HG03066 (cell line): ENCODE results near the gene MAPK10.
A peak's percentile ranks its signal among the peaks of the same experiment; 100 is the strongest.
"Not testable (repeated sequence)": the region's sequence is repeated elsewhere in the genome, so short reads cannot be mapped to it uniquely, and the experiment has no call there.

Source experiments
- ATAC-seq: cut with Tn5 transposase; IDR thresholded peaks from one replicate; pipeline ENCODE4 v1.9.1; 2021; ENCODE audit warnings: low read depth; ENCODE audit not compliant: unreplicated experiment

MAPK10 gene

DNA sequence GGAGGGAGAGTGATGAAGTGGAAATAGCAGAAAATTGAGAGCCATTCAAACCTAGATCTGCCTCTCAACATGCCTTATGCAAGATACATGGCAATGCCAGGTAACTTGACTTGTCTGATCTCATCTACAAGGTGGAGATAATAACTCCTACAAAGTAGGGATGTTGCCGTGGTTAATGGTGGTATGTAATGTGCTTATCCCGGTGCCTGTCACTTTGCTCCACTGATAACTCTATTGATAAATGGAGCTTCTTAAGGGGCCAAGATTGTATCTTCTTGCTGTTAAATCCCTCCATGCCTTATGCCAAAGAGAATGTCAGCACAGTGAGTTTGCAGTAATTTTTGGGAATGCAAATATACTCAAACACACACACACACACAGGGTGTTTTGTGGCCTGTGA lies 355.8 kb downstream of the MAPK10 start:
- no peak for ATAC-seq

GRCh38 chr4:86001591-86001990 lies 358.3 kb downstream of the MAPK10 start:
- ATAC-seq: no peak

DNA sequence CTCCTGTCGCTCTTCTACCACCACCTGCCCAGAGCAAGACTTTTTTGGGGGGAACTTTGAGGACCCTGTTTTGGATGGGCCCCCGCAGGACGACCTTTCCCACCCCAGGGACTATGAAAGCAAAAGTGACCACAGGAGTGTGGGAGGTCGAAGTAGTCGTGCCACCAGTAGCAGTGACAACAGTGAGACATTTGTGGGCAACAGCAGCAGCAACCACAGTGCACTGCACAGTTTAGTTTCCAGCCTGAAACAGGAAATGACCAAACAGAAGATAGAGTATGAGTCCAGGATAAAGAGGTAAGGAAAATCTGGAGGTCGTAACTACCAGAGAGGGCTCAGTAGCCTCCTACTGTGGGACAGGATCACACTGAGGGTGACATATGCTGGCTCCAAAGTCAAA lies 364.5 kb downstream of the MAPK10 start:
- ATAC-seq: peak; percentile 81

DNA sequence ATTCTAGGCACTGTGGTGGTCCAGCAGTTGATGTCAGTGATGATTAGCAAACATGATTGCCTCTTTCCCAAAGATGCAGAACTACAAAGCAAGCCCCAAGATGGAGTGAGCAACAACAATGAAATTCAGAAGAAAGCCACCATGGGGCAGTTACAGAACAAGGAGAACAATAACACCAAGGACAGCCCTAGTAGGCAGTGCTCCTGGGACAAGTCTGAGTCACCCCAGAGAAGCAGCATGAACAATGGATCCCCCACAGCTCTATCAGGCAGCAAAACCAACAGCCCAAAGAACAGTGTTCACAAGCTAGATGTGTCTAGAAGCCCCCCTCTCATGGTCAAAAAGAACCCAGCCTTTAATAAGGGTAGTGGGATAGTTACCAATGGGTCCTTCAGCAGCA lies 365.3 kb downstream of the MAPK10 start:
- no peak for ATAC-seq

- ATAC-seq: no peak
Observed at GRCh38 chr4:85993641-85994040, 366.2 kb downstream of the MAPK10 start.

DNA sequence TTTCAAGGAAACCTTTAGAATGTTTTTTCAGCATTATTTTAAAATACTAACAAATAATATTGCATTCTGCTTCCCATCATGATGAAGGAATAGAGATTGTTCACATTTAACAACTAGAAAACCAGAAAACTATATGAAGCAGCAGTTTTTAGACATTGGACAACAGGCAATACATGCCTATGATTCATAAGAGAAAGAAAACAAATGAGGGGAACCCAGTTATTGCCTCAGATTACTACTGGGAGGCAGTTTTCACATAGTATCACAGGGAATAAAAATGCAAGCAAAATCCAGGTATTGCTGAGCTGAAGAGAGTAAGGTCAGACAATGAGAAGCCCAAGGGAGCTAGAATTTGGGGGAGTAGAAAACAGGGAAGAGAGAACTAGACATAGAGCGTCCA lies 373.6 kb downstream of the MAPK10 start:
- no peak for ATAC-seq

GRCh38 chr4:85979276-85979675 lies 380.6 kb downstream of the MAPK10 start:
- ATAC-seq: peak; percentile 92

- ATAC-seq: no peak
Observed at GRCh38 chr4:85970535-85970934, 389.3 kb downstream of the MAPK10 start.

GRCh38 chr4:85968945-85969819 lies 390.7 kb downstream of the MAPK10 start:
- no peak for ATAC-seq

- no peak for ATAC-seq
Observed at GRCh38 chr4:85967872-85968271, 392.0 kb downstream of the MAPK10 start.

DNA sequence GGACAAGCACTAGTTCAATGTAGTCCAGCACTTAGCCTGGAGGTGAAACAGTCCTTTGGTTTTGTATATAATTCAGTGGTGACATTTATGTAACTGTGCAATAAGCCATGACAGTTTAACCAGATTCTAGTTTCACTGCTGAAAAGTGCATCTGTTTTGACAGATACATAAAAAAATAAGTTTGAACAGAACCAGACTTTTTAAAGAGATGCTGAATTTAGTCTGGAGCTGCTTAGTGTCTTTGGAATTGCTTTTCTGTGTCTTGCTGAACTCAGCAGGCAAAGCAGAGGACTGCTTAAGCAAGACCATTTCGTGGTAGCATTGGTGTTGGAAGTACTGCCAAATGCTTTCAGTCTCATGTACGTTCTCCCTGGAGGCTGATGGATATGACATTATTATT lies 393.5 kb downstream of the MAPK10 start:
- no peak for ATAC-seq

DNA sequence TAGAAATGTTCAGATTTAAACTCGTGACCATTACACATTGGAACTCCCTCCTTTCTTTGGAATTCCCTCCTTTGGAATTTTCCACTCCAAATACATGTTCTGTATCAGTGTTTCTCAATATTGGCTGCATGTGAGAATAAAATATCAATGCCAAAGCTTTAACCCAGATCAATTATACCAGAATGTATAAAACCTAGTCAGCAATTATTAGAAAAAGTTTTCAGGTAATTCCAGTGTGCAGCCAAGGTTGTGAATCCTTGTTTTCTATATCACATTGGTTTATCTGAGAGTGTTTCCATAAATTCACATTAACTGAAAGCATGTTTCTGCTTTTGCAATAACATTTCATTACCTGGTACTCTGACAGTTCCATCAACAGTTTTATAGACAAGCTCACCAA lies 394.3 kb downstream of the MAPK10 start:
- no peak for ATAC-seq

DNA sequence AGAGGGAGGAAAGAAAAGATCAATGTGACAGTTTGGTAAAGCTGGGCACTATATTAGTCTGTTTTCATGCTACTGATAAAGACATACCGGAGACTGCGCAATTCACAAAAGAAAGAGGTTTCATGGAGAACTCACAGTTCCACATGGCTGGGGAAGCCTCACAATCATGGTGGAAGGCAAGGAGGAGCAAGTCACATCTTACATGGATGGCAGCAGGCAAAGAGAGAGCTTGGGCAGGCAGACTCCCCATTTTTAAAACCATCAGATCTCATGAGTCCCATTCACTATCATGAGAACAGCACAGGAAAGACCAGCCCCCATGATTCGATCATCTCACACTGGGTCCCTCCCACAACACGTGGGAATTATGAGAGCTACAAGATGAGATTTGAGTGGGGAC lies 394.8 kb downstream of the MAPK10 start:
- not testable (repeated sequence) for ATAC-seq

DNA sequence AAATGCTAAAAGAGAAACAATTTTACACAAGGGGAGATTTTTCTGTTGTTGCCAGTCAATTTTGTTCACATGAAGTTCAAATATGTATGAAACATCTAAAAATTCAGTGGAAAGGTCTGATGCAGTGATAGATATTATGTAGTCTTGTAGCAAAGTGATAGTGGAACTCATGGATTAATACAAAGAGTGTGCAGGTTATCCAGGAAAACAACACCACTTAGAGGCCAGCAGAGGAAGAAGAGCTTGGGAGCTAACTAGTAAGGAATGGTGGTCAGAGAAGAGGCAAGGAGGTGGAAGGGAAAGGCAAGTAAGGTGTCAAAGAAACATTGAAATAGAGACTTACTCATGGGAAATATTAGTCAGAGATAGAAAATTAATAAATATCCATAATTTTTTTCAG lies 395.6 kb downstream of the MAPK10 start:
- ATAC-seq: no peak

DNA sequence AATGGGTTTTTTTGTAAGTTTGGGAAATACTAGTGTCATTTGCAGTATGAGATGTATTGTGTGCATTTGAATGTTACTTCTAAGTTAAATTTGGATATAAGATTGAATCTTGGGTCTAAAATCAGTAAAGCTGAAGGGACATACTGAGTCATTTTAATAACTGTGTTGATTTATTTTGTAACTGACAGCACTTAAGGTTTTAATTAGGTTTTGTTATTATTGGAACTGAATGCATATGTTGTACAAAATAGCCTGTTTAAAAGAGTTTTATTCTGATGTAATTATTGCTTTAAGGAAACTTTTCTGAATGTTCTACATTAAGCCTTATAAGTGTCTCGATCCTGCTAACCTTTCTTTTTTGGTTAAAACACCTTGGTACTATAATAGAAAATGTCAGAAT lies 396.6 kb downstream of the MAPK10 start:
- ATAC-seq: no peak

DNA sequence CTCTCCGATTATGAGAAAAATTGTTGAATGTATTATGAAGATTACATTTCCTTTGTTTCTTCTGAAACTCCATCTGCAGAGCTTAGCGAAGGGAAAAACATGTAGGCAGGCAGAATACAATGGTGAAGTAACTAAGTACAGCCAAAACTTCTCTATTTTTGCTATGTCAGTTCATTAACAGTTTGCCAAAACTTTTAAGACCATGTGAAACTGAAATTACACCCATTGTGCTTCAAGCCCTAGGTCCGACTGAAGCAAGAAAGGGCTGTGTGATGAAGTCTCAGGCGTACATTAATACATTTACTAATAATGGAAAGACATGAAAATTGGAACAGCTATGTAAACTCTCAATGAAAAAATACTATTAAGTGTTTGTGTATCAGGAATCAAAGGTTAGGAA lies 398.0 kb downstream of the MAPK10 start:
- no peak for ATAC-seq

- no peak for ATAC-seq
Observed at GRCh38 chr4:85956293-85956945, 403.4 kb downstream of the MAPK10 start.

- no peak for ATAC-seq
Observed at GRCh38 chr4:85955620-85956292, 404.1 kb downstream of the MAPK10 start.

- no peak for ATAC-seq
Observed at GRCh38 chr4:85953651-85954018, 406.2 kb downstream of the MAPK10 start.

- no peak for ATAC-seq
Observed at GRCh38 chr4:85952972-85953650, 406.7 kb downstream of the MAPK10 start.

DNA sequence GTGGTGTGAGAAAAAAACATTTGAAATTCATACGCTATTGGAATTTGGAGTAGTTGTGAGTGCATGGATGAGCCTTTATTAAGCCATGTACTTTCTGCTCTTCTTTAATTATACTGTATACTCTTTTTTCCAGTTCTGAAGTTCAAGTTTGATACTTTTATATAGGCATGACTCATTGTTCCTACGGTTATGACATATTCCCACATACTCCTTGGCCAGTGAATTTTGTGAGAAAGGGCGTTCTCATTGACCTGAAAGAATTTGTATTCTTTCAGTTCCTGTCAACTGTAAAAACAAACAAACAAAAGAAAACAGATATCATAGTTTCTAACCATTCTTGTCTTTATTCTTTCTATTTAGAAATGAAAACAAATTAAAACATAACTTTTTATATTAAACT lies 407.3 kb downstream of the MAPK10 start:
- ATAC-seq: no peak
